HG02870 (cell line): ENCODE data around the gene TNIK.
A peak's percentile ranks its signal among the peaks of the same experiment; 100 is the strongest.

ENCODE experiments used
- ATAC-seq: cut with Tn5 transposase; IDR thresholded peaks from one replicate; pipeline ENCODE4 v1.9.1; 2021; ENCODE audit warnings: mild to moderate bottlenecking, moderate library complexity; ENCODE audit not compliant: unreplicated experiment

TNIK gene

GRCh38 chr3:171470714-171471227 is 10.6 kb upstream of the TNIK start:
- ATAC-seq = no peak

- ATAC-seq = no peak
These were observed 9.2 kb upstream of the TNIK start for GRCh38 chr3:171469376-171469775.

GRCh38 chr3:171468296-171468906 is 8.2 kb upstream of the TNIK start:
- no peak for ATAC-seq

GRCh38 chr3:171465763-171466162 is 5.6 kb upstream of the TNIK start:
- ATAC-seq = no peak

GRCh38 chr3:171464462-171464861 is 4.3 kb upstream of the TNIK start:
- no peak for ATAC-seq

GRCh38 chr3:171462224-171462623 is 2.0 kb upstream of the TNIK start:
- ATAC-seq = no peak

- no peak for ATAC-seq
These were observed 1.3 kb upstream of the TNIK start for GRCh38 chr3:171461525-171461917.

- ATAC-seq = peak; percentile 31
These were observed 720 bp upstream of the TNIK start for GRCh38 chr3:171460725-171461524.

GRCh38 chr3:171459137-171459941 is 866 bp downstream of the TNIK start:
- no peak for ATAC-seq

- ATAC-seq = no peak
These were observed 1.4 kb downstream of the TNIK start for GRCh38 chr3:171458864-171459136.

GRCh38 chr3:171458071-171458863 is 1.9 kb downstream of the TNIK start:
- no peak for ATAC-seq

- ATAC-seq = no peak
These were observed 2.6 kb downstream of the TNIK start for GRCh38 chr3:171457607-171458061.

GRCh38 chr3:171456765-171457606 is 3.2 kb downstream of the TNIK start:
- ATAC-seq = no peak

- ATAC-seq = no peak
These were observed 4.3 kb downstream of the TNIK start for GRCh38 chr3:171455603-171456550.

GRCh38 chr3:171454041-171454440 is 6.2 kb downstream of the TNIK start:
- ATAC-seq = no peak

- ATAC-seq = no peak
These were observed 6.9 kb downstream of the TNIK start for GRCh38 chr3:171453180-171453886.

GRCh38 chr3:171452328-171452727 is 7.9 kb downstream of the TNIK start:
- no peak for ATAC-seq

- ATAC-seq = no peak
These were observed 8.3 kb downstream of the TNIK start for GRCh38 chr3:171451915-171452314.
